Measurements from ENCODE around the gene B3GNT9.

Gene B3GNT9

DNA sequence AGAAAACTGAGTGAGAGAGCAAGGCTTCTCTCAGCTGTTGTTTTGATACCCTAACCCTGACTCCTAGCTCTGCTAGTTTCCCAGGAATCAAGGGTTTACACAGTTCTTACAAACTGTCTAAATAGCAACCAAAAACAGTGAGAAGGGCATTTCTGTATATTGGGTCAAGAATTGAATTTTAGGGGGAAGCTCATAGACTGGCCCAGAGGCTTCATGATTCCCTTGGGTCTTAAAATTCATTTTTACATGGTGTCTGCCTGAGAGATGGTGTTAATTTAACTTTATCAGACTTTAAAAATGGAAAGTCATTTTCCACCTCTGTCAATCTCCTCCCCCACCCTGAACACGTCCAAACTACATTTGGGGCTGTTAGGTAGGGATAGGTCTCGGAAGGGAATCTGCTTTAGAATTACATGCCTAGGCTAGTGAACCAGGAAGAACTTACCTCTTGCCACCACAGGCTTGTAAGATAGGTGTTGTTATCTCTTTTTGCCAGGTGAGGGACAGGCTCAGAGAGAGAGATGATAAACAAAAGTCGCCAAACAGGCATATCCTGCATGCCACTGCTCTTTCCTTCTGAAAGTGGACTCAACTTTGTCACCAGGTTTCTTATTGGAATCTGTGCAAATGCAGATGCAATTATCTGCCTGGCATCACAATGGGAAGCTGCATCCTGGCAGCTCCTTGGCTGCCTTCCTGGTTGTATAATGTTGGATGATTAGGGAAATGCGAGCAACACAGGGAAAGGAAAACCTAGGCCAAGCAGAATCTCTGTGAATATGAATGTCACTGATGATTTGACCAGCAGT lies 38.0 kb downstream of the B3GNT9 start:
- no peak for DNase-seq (ENCODE audit: low spot score)

DNA sequence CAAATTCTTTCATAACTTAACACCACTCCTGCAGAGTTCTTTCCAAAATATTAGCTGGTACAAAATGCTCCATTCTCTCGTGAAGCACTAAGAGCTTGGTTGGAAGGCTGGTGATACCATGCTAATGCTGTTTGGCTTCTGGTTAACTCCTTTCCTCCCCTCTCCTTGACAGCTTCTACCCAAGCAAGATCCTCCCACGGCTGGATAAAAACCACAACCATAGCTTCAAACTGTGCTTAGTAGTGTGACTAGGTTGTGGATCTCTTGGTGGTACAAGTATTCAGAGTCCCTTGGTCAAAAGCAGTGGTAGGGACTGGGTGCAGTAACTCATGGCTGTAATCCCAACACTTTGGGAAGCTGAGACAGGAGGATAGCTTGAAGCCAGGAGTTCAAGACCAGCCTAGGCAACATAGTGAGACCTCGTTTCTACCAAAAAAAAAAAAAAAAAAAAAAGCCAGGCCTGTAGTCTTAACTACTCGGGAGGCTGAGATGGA lies 38.8 kb downstream of the B3GNT9 start:
- no peak for DNase-seq (ENCODE audit: low spot score)

- DNase-seq (ENCODE audit: low spot score), result peak; percentile 92
These were observed 41.2 kb downstream of the B3GNT9 start, which contains the start of gene PHAF1 for GRCh38 chr16:67109407-67110135. PHAF1 (plus strand) TSS chr16:67109941; CDS start chr16:67110176, 235 bp downstream.

DNA sequence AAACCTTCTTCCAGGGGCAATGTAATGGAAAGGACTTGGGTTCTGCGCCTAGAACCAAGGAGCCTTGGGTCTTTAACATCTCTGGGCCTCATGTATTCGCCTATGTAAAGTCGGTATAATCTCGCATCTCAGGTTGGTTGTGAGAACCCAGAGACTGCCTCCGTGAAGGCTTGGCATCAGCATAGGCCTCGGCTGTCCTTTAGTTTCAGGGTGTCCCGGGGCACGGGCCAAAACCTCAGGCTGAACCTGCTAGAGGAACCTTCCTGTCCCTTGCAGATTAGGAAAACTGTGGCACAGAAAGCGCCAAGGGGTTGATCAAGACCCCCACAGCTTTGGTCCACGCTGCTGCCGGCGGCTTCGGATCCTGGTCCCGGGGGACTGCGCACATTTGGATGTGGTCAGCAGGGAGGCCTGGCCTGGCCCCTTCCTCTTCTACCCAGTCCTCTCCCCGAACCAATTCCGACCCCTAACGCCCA lies 41.8 kb downstream of the B3GNT9 start:
- DNase-seq (ENCODE audit: low spot score), result no peak

DNA sequence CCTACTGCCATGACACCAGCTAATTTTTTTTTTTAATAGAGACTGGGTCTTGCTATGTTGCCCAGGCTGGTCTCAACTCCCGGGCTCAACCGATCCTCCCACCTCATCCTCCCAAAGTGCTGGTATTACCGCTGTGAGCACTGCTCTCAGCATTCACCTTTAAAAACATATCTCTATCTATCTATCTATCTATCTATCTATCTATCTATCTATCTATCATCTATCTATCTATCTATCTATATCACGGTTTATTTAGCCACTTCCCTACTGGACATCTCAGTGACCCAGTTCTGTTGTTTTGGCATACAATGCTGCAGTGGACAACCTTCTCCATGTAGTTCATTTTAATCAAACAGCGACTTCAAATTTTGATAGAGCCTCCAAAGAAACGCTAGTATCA lies 42.3 kb downstream of the B3GNT9 start:
- DNase-seq (ENCODE audit: low spot score), result no peak

GRCh38 chr16:67105881-67106280 lies 44.9 kb downstream of the B3GNT9 start:
- no peak for DNase-seq (ENCODE audit: low spot score)

- no peak for DNase-seq (ENCODE audit: low spot score)
These were observed 45.6 kb downstream of the B3GNT9 start for GRCh38 chr16:67105246-67105645.

- DNase-seq (ENCODE audit: low spot score), result no peak
These were observed 46.0 kb downstream of the B3GNT9 start for GRCh38 chr16:67104845-67105244.

DNA sequence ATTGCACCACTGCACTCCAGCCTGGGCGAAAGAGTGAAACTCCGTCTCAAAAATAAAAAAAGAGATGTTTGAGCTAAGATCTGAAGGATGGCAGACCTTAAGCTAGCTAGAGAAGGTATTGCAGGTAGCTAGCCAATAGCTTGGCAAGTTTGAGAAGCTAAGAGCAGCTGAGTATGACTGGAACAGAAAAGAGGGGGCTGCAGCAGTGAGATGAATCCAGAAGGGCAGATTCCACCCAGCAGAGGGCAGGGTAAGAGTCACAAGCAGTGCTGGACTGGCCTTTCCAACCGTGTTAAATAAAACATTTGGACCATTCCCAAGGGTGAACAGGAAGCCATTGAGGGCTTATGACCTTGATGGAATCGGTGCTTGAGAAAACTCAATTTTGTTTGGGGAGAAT lies 46.7 kb downstream of the B3GNT9 start:
- no peak for DNase-seq (ENCODE audit: low spot score)

GRCh38 chr16:67101311-67102082 lies 49.3 kb downstream of the B3GNT9 start:
- no peak for DNase-seq (ENCODE audit: low spot score)

GRCh38 chr16:67100569-67101310 lies 50.1 kb downstream of the B3GNT9 start:
- peak; percentile 23 for DNase-seq (ENCODE audit: low spot score)

- DNase-seq (ENCODE audit: low spot score), result no peak
These were observed 52.2 kb downstream of the B3GNT9 start for GRCh38 chr16:67098599-67098998.
